GM06990 (cell line): ENCODE measurements around the gene CARD11.

Experiments used
- DNase-seq: peaks from one replicate; pipeline ENCODE4 v3.0.0-alpha.2; 2011; ENCODE audit not compliant: insufficient read length; ENCODE audit errors: extremely low read depth
- H3K27me3 ChIP-seq: replicated peaks from 2 replicates; pipeline ENCODE4 v1.6.0; 2011; ENCODE audit warnings: low read length; ENCODE audit not compliant: control insufficient read depth, insufficient read depth
- H3K36me3 ChIP-seq: 2 replicates; pipeline ENCODE4 v1.5.1; 2011; ENCODE audit warnings: low read length; ENCODE audit not compliant: control insufficient read depth, insufficient read depth
- H3K4me3 ChIP-seq: replicated peaks from 2 replicates; pipeline ENCODE4 v1.5.1; 2011; ENCODE audit warnings: low read depth, mild to moderate bottlenecking, control low read depth, low read length
- CTCF ChIP-seq: IDR thresholded peaks from 2 replicates; pipeline ENCODE4 v1.5.1; 2011; ENCODE audit warnings: low read length, control low read depth, mild to moderate bottlenecking, inconsistent platforms; ENCODE audit not compliant: insufficient read depth, poor library complexity, severe bottlenecking

CARD11 gene

DNA sequence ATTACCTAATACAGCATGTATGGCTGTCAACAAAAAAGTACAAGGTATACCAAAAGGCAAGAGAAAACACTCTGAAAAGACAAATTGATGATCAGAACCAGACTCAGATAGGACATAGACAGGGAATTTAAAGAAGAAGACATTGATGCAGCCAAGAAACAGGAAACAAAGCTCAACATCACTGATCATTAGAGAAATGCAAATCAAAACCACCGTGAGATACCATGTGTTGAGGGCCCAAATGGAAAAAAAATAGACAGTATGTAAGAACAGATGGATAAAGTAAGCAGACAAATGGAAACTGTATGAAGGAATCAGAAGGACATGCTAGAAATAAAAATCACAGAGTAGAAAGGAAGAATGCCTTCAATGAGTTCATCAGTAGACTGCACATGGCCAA, 23.3 kb downstream of the CARD11 start:
- no peak for DNase-seq
- H3K27me3 ChIP-seq: no peaks in the 10 kb centered on the region
- H3K4me3 ChIP-seq: no peak overlapping the region
- H3K36me3 ChIP-seq: no peaks in the 10 kb centered on the region; the same call in 1 of the 2 replicates
- TF ChIP-seq CTCF: no peak

DNA sequence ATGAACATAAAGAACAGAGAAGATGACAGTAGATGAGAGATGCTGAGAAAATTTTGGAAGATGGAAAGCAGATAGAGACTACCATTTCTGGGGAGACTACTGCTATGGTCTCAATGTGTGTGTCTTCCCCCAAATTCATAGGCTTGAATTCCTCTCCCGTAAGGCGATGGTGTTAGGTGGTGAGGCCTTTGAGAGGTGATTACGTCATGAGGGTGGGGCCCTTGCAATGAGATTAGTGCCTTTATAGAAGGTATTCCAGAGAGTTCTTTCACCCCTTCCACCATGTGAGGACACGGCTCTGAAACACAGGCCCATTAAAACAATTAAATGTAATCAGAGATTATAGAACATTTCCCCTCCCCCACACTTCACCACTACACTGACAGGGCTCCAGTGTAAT, 23.9 kb downstream of the CARD11 start:
- no peak overlapping the region for H3K4me3 ChIP-seq
- DNase-seq: no peak
- H3K27me3 ChIP-seq: no peaks in the 10 kb centered on the region
- no peak for TF ChIP-seq CTCF
- H3K36me3 ChIP-seq: peaks cover 2% of the 10 kb centered on the region

DNA sequence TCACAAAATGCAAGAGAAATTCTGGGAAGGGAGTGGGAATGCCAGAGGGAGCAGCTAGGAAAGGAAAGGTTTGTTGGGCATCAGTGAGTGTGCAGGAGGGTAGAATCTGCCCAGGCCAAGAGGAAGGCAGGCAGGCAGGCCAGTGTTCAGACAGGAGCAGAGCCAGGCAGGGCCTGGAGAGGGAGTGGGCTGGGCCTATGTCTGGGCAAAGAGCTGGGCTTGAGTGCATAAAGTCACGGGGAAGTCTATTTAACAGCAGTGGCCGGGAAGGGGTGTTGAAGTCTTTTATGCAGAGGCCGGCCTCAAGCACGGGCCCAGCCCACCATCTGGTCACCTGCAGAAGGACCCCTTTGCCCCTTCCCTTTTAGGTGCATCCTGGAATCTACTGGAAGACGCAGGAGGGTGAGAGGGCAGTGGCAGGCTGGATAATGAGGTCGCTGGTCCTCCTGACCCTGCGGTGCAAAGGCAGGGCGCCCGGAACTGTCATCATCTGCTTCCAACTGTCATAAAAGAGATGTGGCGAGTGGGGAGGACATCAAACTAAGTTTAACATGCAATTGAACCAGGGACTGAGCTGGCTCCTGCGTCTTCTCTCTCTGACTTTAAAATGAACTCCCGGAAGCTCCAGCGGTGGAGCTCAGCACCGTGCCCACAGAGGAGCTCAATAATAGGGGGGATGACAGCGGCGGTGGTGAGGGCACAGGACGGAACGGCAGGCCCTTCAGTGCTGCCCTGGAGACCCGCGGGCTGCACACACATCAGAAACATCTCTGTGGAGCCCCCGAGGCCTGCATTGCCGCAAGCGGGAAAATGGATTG, 29.5 kb downstream of the CARD11 start:
- Histone ChIP-seq H3K4me3 (no peak overlapping the region), H3K36me3 (peaks cover 6% of the 10 kb centered on the region), H3K27me3 (no peaks in the 10 kb centered on the region)
- TF ChIP-seq CTCF: no peak
- DNase-seq: no peak

GRCh38 chr7:3011211-3011852, 32.3 kb downstream of the CARD11 start:
- TF ChIP-seq CTCF: no peak
- Histone ChIP-seq H3K4me3 (no peak overlapping the region), H3K36me3 (peaks cover 8% of the 10 kb centered on the region), H3K27me3 (no peaks in the 10 kb centered on the region)
- no peak for DNase-seq

- no peaks in the 10 kb centered on the region for H3K27me3 ChIP-seq
- DNase-seq: no peak
- no peak for TF ChIP-seq CTCF
- H3K4me3 ChIP-seq: no peak overlapping the region
- H3K36me3 ChIP-seq: peaks cover 8% of the 10 kb centered on the region
These were observed 33.5 kb downstream of the CARD11 start for GRCh38 chr7:3010161-3010560.
